GM18511 (cell line): Measurements from ENCODE around the gene ITPK1.

Experiments
- ATAC-seq: cut with Tn5 transposase; IDR thresholded peaks from one replicate; pipeline ENCODE4 v1.9.1; 2021; ENCODE audit warnings: mild to moderate bottlenecking, moderate library complexity; ENCODE audit not compliant: unreplicated experiment

Gene ITPK1

GRCh38 chr14:92906823-92907222, 208.9 kb downstream of the ITPK1 start:
- no peak for ATAC-seq

- ATAC-seq, result no peak
These were observed 209.3 kb downstream of the ITPK1 start for GRCh38 chr14:92906420-92906819.

GRCh38 chr14:92905667-92906066, 210.1 kb downstream of the ITPK1 start:
- no peak for ATAC-seq

- ATAC-seq, result no peak
These were observed 212.4 kb downstream of the ITPK1 start for GRCh38 chr14:92903359-92903758.

GRCh38 chr14:92902726-92903125, 213.0 kb downstream of the ITPK1 start:
- no peak for ATAC-seq

GRCh38 chr14:92902191-92902590, 213.5 kb downstream of the ITPK1 start:
- ATAC-seq, result no peak

GRCh38 chr14:92900660-92901059, 215.1 kb downstream of the ITPK1 start:
- ATAC-seq, result no peak

GRCh38 chr14:92898566-92899131, 217.1 kb downstream of the ITPK1 start:
- ATAC-seq, result no peak

GRCh38 chr14:92897922-92898565, 217.7 kb downstream of the ITPK1 start:
- no peak for ATAC-seq

- ATAC-seq, result no peak
These were observed 220.3 kb downstream of the ITPK1 start for GRCh38 chr14:92895352-92895878.

- ATAC-seq, result no peak
These were observed 223.1 kb downstream of the ITPK1 start for GRCh38 chr14:92892589-92892988.

GRCh38 chr14:92890830-92891588, 224.7 kb downstream of the ITPK1 start:
- no peak for ATAC-seq

- no peak for ATAC-seq
These were observed 226.8 kb downstream of the ITPK1 start for GRCh38 chr14:92888896-92889295.

- no peak for ATAC-seq
These were observed 228.6 kb downstream of the ITPK1 start for GRCh38 chr14:92887157-92887556.
